SK-N-SH (cell line): Measurements from ENCODE around the gene ABCB4.

Experiments used
- ELF1 ChIP-seq: IDR thresholded peaks from 2 replicates; pipeline ENCODE4 v1.4.0; 2012
- RAD21 ChIP-seq: IDR thresholded peaks from 2 replicates; pipeline ENCODE4 v1.6.1; 2012; ENCODE audit warnings: mild to moderate bottlenecking, low read length
- RFX5 ChIP-seq: IDR thresholded peaks from 2 replicates; pipeline ENCODE4 v1.6.1; 2012; ENCODE audit warnings: mild to moderate bottlenecking, improper control_type of control experiment, low read length

GRCh38 chr7:87426160-87426559 is 49.3 kb downstream of the ABCB4 start:
- TF ChIP-seq RAD21 (no peak), RFX5 (no peak), ELF1 (no peak)
